NT2/D1 (cell line): ENCODE measurements around the gene SOCS4.

ENCODE experiments used
- YY1 ChIP-seq: IDR thresholded peaks from 2 replicates; pipeline ENCODE4 v1.6.1; 2011; ENCODE audit not compliant: insufficient read length, insufficient read depth
- ZNF274 ChIP-seq: IDR thresholded peaks from 2 replicates; pipeline ENCODE4 v1.6.1; 2011; ENCODE audit warnings: mild to moderate bottlenecking, low read depth, low read length

- TF ChIP-seq YY1 (no peak), ZNF274 (no peak)
Measured at GRCh38 chr14:55075628-55076175, 48.7 kb downstream of the SOCS4 start.
